Right lobe of liver (tissue), 6 donors: ENCODE results near the gene IGF2. TPM values are rescaled to one million over a fixed set of nuclear protein-coding genes. Genes with fewer than 3 reads are reported as not detected.
"Not testable (repeated sequence)": the region's sequence is repeated elsewhere in the genome, so short reads cannot be mapped to it uniquely, and the experiment has no call there.

Experiments used
- ATAC-seq, 4 donors: fragments of 200-7000 bp; cut with Tn5 transposase; one replicate each; pipeline ENCODE4 v1.9.1; 2020; ENCODE audit warnings: mild to moderate bottlenecking in 4 of 4, moderate library complexity in 4 of 4
- DNase-seq, 3 donors: peaks; one replicate each; pipeline ENCODE4 v3.0.0-alpha.2; 2020
- H3K27ac ChIP-seq, 3 donors: fragments of 200-600 bp; one replicate each; pipeline ENCODE4 v1.8.0; 2022
- H3K27me3 ChIP-seq, 2 donors: fragments of 200-600 bp; one replicate each; pipeline ENCODE4 v1.8.0; 2022
- H3K36me3 ChIP-seq, 4 donors: fragments of 200-600 bp; sonication (generic) in 1 of 4; one replicate each; pipeline versions ENCODE4 v1.5.1 to v1.8.0; 2017 to 2022; ENCODE audit warnings: control low read depth in 1 of 4
- H3K4me1 ChIP-seq, 4 donors: fragments of 200-600 bp; sonication (generic) in 1 of 4; one replicate each; pipeline versions ENCODE4 v1.5.1 to v1.8.0; 2017 to 2022; ENCODE audit warnings: control low read depth in 1 of 4
- H3K4me3 ChIP-seq, 3 donors: fragments of 200-600 bp; one replicate each; pipeline ENCODE4 v1.8.0; 2022
- H3K9me3 ChIP-seq, 4 donors: fragments of 200-600 bp; sonication (generic) in 1 of 4; one replicate each; pipeline versions ENCODE4 v1.5.1 to v1.8.0; 2017 to 2022; ENCODE audit warnings: control low read depth in 1 of 4
- POLR2A ChIP-seq: fragments of 450-650 bp; IDR thresholded peaks from one replicate; pipeline ENCODE4 v1.6.1; 2017; ENCODE audit warnings: antibody characterized with exemption, mild to moderate bottlenecking
- WGBS: methylation state at CpG from one replicate; pipeline ENCODE4 v1.1.6; 2018; ENCODE audit warnings: low coverage, low lambda C conversion rate; ENCODE audit not compliant: insufficient coverage; ENCODE audit errors: missing lambda C conversion rate; 5-methylcytosine and 5-hydroxymethylcytosine counted together
- intact Hi-C, 2 donors: fragments of 100-400 bp; cut with DNase I; formaldehyde crosslinking; loops; one replicate each; pipeline versions ENCODE4 v1.11.2 to v1.14.1; 2022
- total RNA-seq, 6 experiments: library from RNA; depleted of rRNA in 2 of 6; stranded (reverse); fragments of >200 nt in 2 of 6; fragmentation: NEBNext Ultra II Directional in 3 of 6; extraction: Animal tissue kit (Norgen Biotek cat#: 25700) in 3 of 6; gene quantifications; one replicate each; pipeline versions ENCODE4 v1.1.0 to v1.2.4, GENCODE V29; 2016 to 2023
- TF ChIP-seq, protein P1 (sequence below), 4 donors: fragments of 200-600 bp in 3 of 4; fragments of 450-650 bp in 1 of 4; IDR thresholded peaks; one replicate each; pipeline versions ENCODE4 v1.5.1 to v1.8.0; 2016 to 2022; ENCODE audit warnings: antibody characterized with exemption in 4 of 4, mild to moderate bottlenecking in 2 of 4
- donor health status: DM: no; HTN: yes; CAD: no.
- donor health status: DM: no; HTN: no; CAD: no.
- donor health status: DM: no; HTN: no; CAD: no.
- donor health status: DM: no; HTN: yes; CAD: no.
- donor health status: DM: no; HTN: yes; CAD: no.

IGF2 gene
- total RNA-seq, 6 experiments from 2014 or later, result 86.6 to 289 (median 177) TPM

DNA sequence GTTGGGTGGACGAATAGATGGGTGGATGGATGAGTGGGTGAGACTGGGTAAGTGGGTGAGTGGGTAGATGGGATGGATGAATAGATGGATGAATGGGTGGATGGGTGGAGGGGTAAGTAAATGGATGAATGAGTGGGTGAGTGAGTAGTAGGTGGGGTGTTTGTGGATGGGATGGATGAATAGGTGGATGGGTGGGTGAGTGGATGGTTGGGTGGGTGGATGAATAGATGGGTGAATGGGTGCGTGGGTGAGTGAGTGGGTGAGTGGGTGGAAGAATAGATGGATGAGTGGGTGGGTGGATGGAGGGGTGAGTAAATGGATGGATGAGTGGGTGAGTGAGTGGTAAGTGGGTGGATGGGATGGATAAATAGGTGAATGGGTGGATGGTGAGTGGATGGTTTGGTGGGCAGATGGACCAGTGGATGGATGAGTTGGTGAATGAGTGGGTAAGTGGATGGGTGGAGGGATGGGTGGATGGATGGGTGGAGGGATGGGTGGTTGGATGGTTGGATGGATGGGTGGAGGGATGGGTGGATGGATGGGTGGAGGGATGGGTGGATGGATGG is 12.6 kb downstream of the IGF2 start:
- 79% methylated on average over 1 of the region's 2 CpGs for WGBS

DNA sequence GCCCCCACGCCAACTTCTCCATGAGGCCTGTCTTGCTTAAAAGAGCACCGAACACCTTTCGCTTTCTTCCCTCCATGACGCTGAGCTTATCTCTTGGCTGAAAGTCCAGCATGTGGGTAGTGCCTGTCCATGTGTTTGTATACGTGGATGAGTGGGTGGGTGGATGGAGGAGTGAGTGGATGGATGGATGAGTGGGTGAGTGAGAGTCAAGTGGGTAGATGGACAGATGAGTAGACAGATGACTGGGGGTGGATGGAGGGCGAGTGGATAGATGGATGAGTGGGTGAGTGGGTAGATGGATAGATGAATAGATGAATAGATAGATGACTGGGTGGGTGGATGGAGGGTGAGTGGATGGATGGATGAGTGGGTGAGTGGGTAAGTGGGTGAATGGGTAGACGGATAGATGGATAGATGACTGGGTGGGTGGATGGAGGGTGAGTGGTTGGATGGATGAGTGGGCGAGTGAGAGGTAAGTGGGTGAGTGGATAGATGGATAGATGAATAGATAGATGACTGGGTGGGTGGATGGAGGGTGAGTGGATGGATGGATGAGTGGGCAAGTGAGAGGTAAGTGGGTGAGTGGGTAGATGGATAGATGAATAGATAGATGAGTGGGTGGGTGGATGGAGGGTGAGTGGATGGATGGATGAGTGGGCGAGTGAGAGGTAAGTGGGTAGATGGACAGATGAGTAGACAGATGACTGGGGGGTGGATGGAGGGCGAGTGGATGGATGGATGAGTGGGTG is 14.3 kb downstream of the IGF2 start:
- H3K27me3 ChIP-seq, H3K36me3 ChIP-seq, H3K4me3 ChIP-seq, H3K9me3 ChIP-seq, H3K27ac ChIP-seq, ATAC-seq, H3K4me1 ChIP-seq, intact Hi-C loops, DNase-seq: not testable (repeated sequence)
- 85% methylated on average over 9 of the region's 10 CpGs for WGBS

More for the DNA sequence above, 12.6 kb downstream of the IGF2 start:
- intact Hi-C loops, result no loop called here
- no peak overlapping the region for H3K4me3 ChIP-seq
- DNase-seq, result peak in 1 of 3 donors; percentile 19
- no peak overlapping the region for H3K27ac ChIP-seq
- H3K36me3 ChIP-seq, result peaks cover 0 to 9% (median 2%) of the 10 kb centered on the region in 4 donors
- H3K4me1 ChIP-seq, result peaks cover 0 to 5% (median 0%) of the 10 kb centered on the region in 4 donors
- no peak for ATAC-seq
- no peaks in the 10 kb centered on the region for H3K27me3 ChIP-seq
- no peaks in the 10 kb centered on the region for H3K9me3 ChIP-seq
- TF ChIP-seq POLR2A, result no peak

DNA sequence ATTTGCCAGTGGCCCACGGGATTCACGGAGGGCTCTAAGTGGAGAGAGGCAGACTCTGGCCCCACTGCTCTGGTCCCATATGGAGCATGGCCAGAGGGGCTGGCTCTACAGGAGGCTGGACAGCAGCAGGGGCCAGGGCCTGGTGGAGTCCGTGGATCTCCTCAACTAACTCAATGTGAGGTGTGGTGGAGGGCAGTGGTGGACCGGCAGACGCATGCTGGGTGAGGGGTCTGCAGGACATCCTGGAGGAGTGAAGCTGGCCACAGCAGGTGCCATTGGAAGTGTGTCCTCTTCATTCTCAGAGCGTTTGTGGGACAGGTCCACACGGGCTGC is 15.6 kb downstream of the IGF2 start:
- H3K27ac ChIP-seq, result no peak overlapping the region
- no peaks in the 10 kb centered on the region for H3K36me3 ChIP-seq
- H3K4me1 ChIP-seq, result peaks cover 0 to 5% (median 0%) of the 10 kb centered on the region in 4 donors
- WGBS, result 100% methylated on average over 3 of the region's 7 CpGs
- TF ChIP-seq POLR2A, result no peak
- H3K9me3 ChIP-seq, result no peaks in the 10 kb centered on the region
- intact Hi-C loops, result no loop called here
- ATAC-seq (peak in 3 of 4 donors; percentile 2 to 16 (median 4)), DNase-seq (peak in 1 of 3 donors; percentile 44)
- H3K27me3 ChIP-seq, result no peaks in the 10 kb centered on the region
- H3K4me3 ChIP-seq, result no peak overlapping the region

DNA sequence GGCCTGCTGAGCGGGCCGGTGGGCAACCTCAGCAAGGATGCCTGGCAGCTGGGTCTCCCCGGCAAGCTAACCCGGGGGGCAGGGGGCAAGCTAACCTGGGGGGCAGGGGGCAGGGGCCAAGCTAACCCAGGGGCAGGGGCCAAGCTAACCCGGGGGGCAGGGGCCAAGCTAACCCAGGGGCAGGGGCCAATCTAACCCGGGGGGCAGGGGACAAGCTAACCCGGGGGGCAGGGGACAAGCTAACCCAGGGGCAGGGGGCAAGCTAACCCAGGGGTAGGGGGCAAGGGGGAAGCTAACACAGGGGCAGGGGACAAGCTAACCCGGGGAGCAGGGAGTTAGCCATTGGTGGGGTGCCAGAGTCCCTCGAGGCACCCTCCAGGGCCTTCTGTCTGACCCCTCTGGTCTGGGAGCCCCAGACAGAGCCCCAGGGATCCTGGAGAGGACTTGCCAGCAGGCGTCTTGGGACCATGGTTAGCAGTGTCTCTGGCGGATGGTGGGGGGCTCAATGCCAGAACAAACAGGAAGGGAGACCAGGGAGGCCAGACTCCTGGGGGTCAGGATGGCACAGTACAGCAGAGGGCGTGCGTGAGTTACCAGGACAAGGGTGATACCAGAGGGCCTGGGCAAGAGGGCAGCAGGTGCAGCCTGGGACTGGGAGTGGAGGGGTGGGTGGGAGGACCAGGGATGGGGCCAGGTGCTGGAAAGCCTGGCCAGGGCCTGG is 16.1 kb downstream of the IGF2 start:
- DNase-seq, result peak in 2 of 3 donors; percentile 34 to 60
- intact Hi-C loops, result no loop called here

DNA sequence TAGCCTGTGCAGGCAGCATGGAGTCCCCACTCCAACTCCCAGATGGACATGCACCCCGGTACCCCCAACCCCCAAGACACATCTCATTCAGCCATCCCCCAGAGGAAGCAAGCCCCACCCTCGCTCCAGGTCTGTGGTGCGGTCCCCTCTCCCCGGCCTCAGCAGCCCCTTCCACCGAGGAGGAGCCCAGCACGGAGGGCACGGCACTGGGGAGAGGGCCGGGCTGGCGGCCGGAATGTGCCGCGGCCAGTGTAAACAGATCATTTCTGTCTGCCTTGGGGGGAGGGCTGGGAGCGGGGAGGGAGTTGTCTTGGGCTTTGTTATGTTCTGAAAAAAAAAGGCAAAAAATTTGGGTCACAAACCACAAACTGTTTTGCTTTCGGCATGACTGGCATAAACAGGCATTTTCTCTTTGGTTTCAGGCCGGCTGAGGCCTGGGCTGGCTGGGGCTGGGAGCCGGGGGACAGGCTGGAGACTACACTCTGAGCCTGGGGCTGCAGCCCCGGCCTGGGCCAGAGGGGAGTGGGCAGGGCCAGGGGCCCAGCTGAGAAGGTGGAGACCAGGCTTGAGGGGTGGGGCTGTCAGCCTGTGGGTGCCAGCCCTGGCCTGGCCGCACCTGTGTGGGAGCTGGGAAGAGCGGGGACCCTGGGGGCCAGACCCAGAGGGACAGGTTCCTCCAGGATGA is 16.8 kb downstream of the IGF2 start:
- ATAC-seq (peak; percentile 44 to 58 (median 49)), DNase-seq (peak in 2 of 3 donors; percentile 16 to 46)
- TF ChIP-seq POLR2A, result no peak
- TF ChIP-seq, protein P1, sequence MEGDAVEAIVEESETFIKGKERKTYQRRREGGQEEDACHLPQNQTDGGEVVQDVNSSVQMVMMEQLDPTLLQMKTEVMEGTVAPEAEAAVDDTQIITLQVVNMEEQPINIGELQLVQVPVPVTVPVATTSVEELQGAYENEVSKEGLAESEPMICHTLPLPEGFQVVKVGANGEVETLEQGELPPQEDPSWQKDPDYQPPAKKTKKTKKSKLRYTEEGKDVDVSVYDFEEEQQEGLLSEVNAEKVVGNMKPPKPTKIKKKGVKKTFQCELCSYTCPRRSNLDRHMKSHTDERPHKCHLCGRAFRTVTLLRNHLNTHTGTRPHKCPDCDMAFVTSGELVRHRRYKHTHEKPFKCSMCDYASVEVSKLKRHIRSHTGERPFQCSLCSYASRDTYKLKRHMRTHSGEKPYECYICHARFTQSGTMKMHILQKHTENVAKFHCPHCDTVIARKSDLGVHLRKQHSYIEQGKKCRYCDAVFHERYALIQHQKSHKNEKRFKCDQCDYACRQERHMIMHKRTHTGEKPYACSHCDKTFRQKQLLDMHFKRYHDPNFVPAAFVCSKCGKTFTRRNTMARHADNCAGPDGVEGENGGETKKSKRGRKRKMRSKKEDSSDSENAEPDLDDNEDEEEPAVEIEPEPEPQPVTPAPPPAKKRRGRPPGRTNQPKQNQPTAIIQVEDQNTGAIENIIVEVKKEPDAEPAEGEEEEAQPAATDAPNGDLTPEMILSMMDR (IDR thresholded peaks at IDR 0.05), result no peak
- Histone ChIP-seq H3K27me3 (no peaks in the 10 kb centered on the region), H3K36me3 (no peaks in the 10 kb centered on the region), H3K4me3 (no peak overlapping the region), H3K9me3 (no peaks in the 10 kb centered on the region), H3K4me1 (peaks cover 0 to 5% (median 0%) of the 10 kb centered on the region in 4 donors), H3K27ac (no peak overlapping the region)
- WGBS, result 24% methylated on average over 7 of the region's 19 CpGs
- intact Hi-C loops, result no loop called here

More for the DNA sequence above, 16.1 kb downstream of the IGF2 start:
- Histone ChIP-seq H3K4me3 (no peak overlapping the region), H3K36me3 (no peaks in the 10 kb centered on the region), H3K4me1 (peaks cover 0 to 5% (median 0%) of the 10 kb centered on the region in 4 donors), H3K27me3 (no peaks in the 10 kb centered on the region), H3K27ac (no peak overlapping the region), H3K9me3 (no peaks in the 10 kb centered on the region)
- 75% methylated on average over 3 of the region's 13 CpGs for WGBS
- ATAC-seq, result peak; percentile 55 to 79 (median 66)
- TF ChIP-seq, protein P1 (IDR thresholded peaks at IDR 0.05), result peak in 3 of 4 donors; percentile 7 to 43 (median 11)
- no peak for TF ChIP-seq POLR2A
